GM18909 (cell line): ENCODE data around the gene TRPM3.

Source experiments
- ATAC-seq: cut with Tn5 transposase; IDR thresholded peaks from one replicate; pipeline ENCODE4 v1.9.1; 2021; ENCODE audit warnings: mild to moderate bottlenecking; ENCODE audit not compliant: unreplicated experiment, poor library complexity

Gene TRPM3

GRCh38 chr9:70910598-70910997, 210.8 kb downstream of the TRPM3 start:
- no peak for ATAC-seq

GRCh38 chr9:70902692-70903131, 218.7 kb downstream of the TRPM3 start:
- ATAC-seq, result peak; percentile 78

GRCh38 chr9:70902171-70902570, 219.2 kb downstream of the TRPM3 start:
- ATAC-seq, result no peak

GRCh38 chr9:70901746-70902145, 219.7 kb downstream of the TRPM3 start:
- ATAC-seq, result no peak

GRCh38 chr9:70901013-70901412, 220.4 kb downstream of the TRPM3 start:
- no peak for ATAC-seq

GRCh38 chr9:70893580-70894122, 227.8 kb downstream of the TRPM3 start:
- ATAC-seq, result no peak

GRCh38 chr9:70888471-70888870, 232.9 kb downstream of the TRPM3 start:
- ATAC-seq, result no peak

- ATAC-seq, result no peak
These were observed 233.6 kb downstream of the TRPM3 start for GRCh38 chr9:70887826-70888225.

GRCh38 chr9:70883963-70884793, 237.2 kb downstream of the TRPM3 start:
- ATAC-seq, result no peak

GRCh38 chr9:70883056-70883455, 238.4 kb downstream of the TRPM3 start:
- ATAC-seq, result no peak

- ATAC-seq, result no peak
These were observed 240.1 kb downstream of the TRPM3 start for GRCh38 chr9:70881333-70881732.

- no peak for ATAC-seq
These were observed 240.9 kb downstream of the TRPM3 start for GRCh38 chr9:70880535-70880934.

GRCh38 chr9:70878576-70878975, 242.8 kb downstream of the TRPM3 start:
- ATAC-seq, result no peak

GRCh38 chr9:70874451-70874850, 247.0 kb downstream of the TRPM3 start:
- ATAC-seq, result no peak

GRCh38 chr9:70873506-70873905, 247.9 kb downstream of the TRPM3 start:
- no peak for ATAC-seq

GRCh38 chr9:70868661-70869652, 252.5 kb downstream of the TRPM3 start:
- no peak for ATAC-seq

GRCh38 chr9:70868041-70868440, 253.4 kb downstream of the TRPM3 start:
- no peak for ATAC-seq

- no peak for ATAC-seq
These were observed 255.9 kb downstream of the TRPM3 start for GRCh38 chr9:70865471-70865870.

- no peak for ATAC-seq
These were observed 259.6 kb downstream of the TRPM3 start for GRCh38 chr9:70861797-70862196.

GRCh38 chr9:70861376-70861775, 260.0 kb downstream of the TRPM3 start:
- ATAC-seq, result no peak

- ATAC-seq, result no peak
These were observed 261.7 kb downstream of the TRPM3 start for GRCh38 chr9:70859694-70860093.
